Smooth muscle cell of the umbilical artery (primary cell): ENCODE measurements around the gene ARHGAP4. TPM values are rescaled to one million over a fixed set of nuclear protein-coding genes. Genes with fewer than 3 reads are reported as not detected.

Experiments
- total RNA-seq: library from RNA; depleted of rRNA; stranded (reverse); fragments of >200 nt; gene quantifications from 2 replicates; pipeline ENCODE4 v1.2.3, GENCODE V29; 2014

Gene ARHGAP4
- 0.97 and 2.1 TPM in 2 replicates for total RNA-seq

GRCh38 chrX:153925739-153926551, at the start of gene ARHGAP4:
Gene ARHGAP4 (minus strand): TSS chrX:153926264. CDS start chrX:153926202, 62 bp downstream.

GRCh38 chrX:153972368-153973126, 46.5 kb upstream of the ARHGAP4 start, which contains the start of gene TMEM187:
Gene TMEM187 (plus strand): TSS chrX:153972754. CDS start chrX:153982063, 9,309 bp downstream.

GRCh38 chrX:153971450-153972367, 45.6 kb upstream of the ARHGAP4 start, which contains the start of gene HCFC1:
Gene HCFC1 (minus strand): TSS chrX:153971818. CDS start chrX:153970840, 978 bp downstream.

GRCh38 chrX:153944140-153944799, 18.2 kb upstream of the ARHGAP4 start, which contains the start of gene RENBP:
Gene RENBP (minus strand): TSS chrX:153944643. CDS start chrX:153944610, 33 bp downstream.

GRCh38 chrX:153934762-153935325, 8.8 kb upstream of the ARHGAP4 start, which contains the start of gene NAA10:
Gene NAA10 (minus strand): TSS chrX:153935037. CDS start chrX:153934904, 133 bp downstream.

GRCh38 chrX:153903991-153904957, 21.8 kb downstream of the ARHGAP4 start, which contains the start of gene AVPR2:
Gene AVPR2 (plus strand): TSS chrX:153904673. CDS start chrX:153905146, 473 bp downstream.

GRCh38 chrX:153885968-153886903, 39.8 kb downstream of the ARHGAP4 start, which contains the start of gene L1CAM:
Gene L1CAM (minus strand): TSS chrX:153886173. CDS start chrX:153875836, 10,337 bp downstream.

Other genes starting within 250 kb of the ARHGAP4 start
- gene SLC6A8, start 238.3 kb downstream of the ARHGAP4 start, total RNA-seq = 19.3 and 22.3 TPM in 2 replicates
- gene BCAP31, start 201.9 kb downstream of the ARHGAP4 start, total RNA-seq = 156 and 184 TPM in 2 replicates
- gene ABCD1, start 201.4 kb downstream of the ARHGAP4 start, total RNA-seq = 17.2 and 25.5 TPM in 2 replicates
- gene PLXNB3, start 162.0 kb downstream of the ARHGAP4 start, total RNA-seq = 6.2 and 24.6 TPM in 2 replicates
- under 0.01 and 2.2 TPM in 2 replicates for gene SRPK3, start 145.2 kb downstream of the ARHGAP4 start, total RNA-seq
- 46.9 and 57.2 TPM in 2 replicates for gene IDH3G, start 131.9 kb downstream of the ARHGAP4 start, total RNA-seq
- 49.2 and 134 TPM in 2 replicates for gene SSR4, start 131.6 kb downstream of the ARHGAP4 start, total RNA-seq
- under 0.01 and 0.18 TPM in 2 replicates for gene PDZD4, start 95.7 kb downstream of the ARHGAP4 start, total RNA-seq
- gene L1CAM, start 40.1 kb downstream of the ARHGAP4 start, total RNA-seq = 0.59 and 2.6 TPM in 2 replicates
- gene AVPR2, start 21.6 kb downstream of the ARHGAP4 start, total RNA-seq = not detected in 2 replicates
- gene NAA10, start 8.8 kb upstream of the ARHGAP4 start, total RNA-seq = 54.9 and 56.9 TPM in 2 replicates
- 2.1 and 5.0 TPM in 2 replicates for gene RENBP, start 18.4 kb upstream of the ARHGAP4 start, total RNA-seq
- 14.0 and 34.4 TPM in 2 replicates for gene HCFC1, start 45.6 kb upstream of the ARHGAP4 start, total RNA-seq
- 5.6 and 5.7 TPM in 2 replicates for gene TMEM187, start 46.5 kb upstream of the ARHGAP4 start, total RNA-seq
- gene IRAK1, start 93.6 kb upstream of the ARHGAP4 start, total RNA-seq = 78.7 and 109 TPM in 2 replicates
- 21.7 and 34.5 TPM in 2 replicates for gene MECP2, start 171.5 kb upstream of the ARHGAP4 start, total RNA-seq
- gene OPN1LW, start 218.0 kb upstream of the ARHGAP4 start, total RNA-seq = not detected in 2 replicates